NT2/D1 (cell line): ENCODE measurements around the gene PDS5B.

Experiments
- SUZ12 ChIP-seq: IDR thresholded peaks from 2 replicates; pipeline ENCODE4 v1.6.1; 2011; ENCODE audit not compliant: insufficient read length, insufficient read depth; ENCODE audit errors: extremely low read depth
- YY1 ChIP-seq: IDR thresholded peaks from 2 replicates; pipeline ENCODE4 v1.6.1; 2011; ENCODE audit not compliant: insufficient read length, insufficient read depth
- ZNF274 ChIP-seq: IDR thresholded peaks from 2 replicates; pipeline ENCODE4 v1.6.1; 2011; ENCODE audit warnings: mild to moderate bottlenecking, low read depth, low read length

GRCh38 chr13:32825481-32825880 lies 239.2 kb downstream of the PDS5B start:
- TF ChIP-seq ZNF274 (no peak), YY1 (no peak), SUZ12 (no peak)
